Right hindlimb (tissue), 1 donor: ENCODE results near the gene SASH1.

Source experiments
- DNase-seq: peaks from one replicate; pipeline ENCODE4 v3.0.0-alpha.2; 2018

The SASH1 gene

DNA sequence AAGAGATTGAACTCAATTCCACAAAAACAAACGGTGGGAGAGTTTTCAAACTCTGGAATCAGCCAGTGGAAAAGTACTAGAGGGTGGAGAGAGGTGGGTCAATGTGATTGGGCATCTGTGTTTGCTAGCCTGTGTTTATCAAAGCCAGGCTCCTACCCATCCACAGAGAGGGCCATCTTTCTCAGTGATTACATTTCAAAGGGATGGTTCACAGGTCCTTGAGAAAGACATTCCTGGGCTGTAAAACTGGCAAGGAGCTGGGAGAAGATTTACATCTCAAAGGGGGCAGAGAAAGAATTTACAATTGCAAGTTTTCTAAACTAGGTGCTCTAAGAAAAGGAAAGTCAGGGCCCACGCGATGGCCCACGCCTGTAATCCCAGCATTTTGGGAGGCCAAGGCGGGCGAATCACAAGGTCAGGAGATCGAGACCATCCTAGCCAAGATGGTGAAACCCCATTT is 257.4 kb downstream of the SASH1 start:
- no peak for DNase-seq
